Caco-2 (cell line): ENCODE results near the gene FAM181B. TPM values are rescaled to one million over a fixed set of nuclear protein-coding genes. Genes with fewer than 3 reads are reported as not detected.

ENCODE experiments used
- BruUV-seq: library from RNA; stranded (reverse); fragments of 400-500 nt; replicated peaks from 2 replicates; lab custom pipeline; 2021; lab: Mats Ljungman, UMichigan
- CTCF ChIA-PET: fragments of 300-600 bp; sonication (Branson Sonifier 250); formaldehyde crosslinking; loops from one replicate; lab custom pipeline; 2022; ENCODE audit warnings: antibody characterized with exemption; lab: Charles Lee
- POLR2A ChIA-PET: fragments of 300-600 bp; sonication (Branson Sonifier 250); formaldehyde crosslinking; loops from one replicate; lab custom pipeline; 2022; ENCODE audit warnings: antibody characterized with exemption; lab: Charles Lee
- DNase-seq, 2 experiments: peaks; one replicate each; pipeline versions ENCODE4 v3.0.0 to v3.0.0-alpha.2; 2020 to 2022
- H3K27me3 ChIP-seq: replicated peaks from 2 replicates; pipeline ENCODE4 v1.6.0; 2011; ENCODE audit warnings: low read length; ENCODE audit not compliant: control insufficient read depth, insufficient read depth
- H3K36me3 ChIP-seq: 2 replicates; pipeline ENCODE4 v1.5.1; 2011; ENCODE audit warnings: low read length; ENCODE audit not compliant: control insufficient read depth, insufficient read depth
- H3K4me1 ChIP-seq: fragments of 250-450 bp; sonication (Bioruptor Pico); 2 replicates; pipeline ENCODE4 v1.5.1; 2020; ENCODE audit warnings: mild to moderate bottlenecking
- H3K4me3 ChIP-seq: 2 replicates; pipeline ENCODE4 v1.5.1; 2011; ENCODE audit warnings: low read depth, mild to moderate bottlenecking, control low read depth, low read length
- H3K9me3 ChIP-seq: fragments of 250-450 bp; sonication (Bioruptor Pico); 2 replicates; pipeline ENCODE4 v1.5.1; 2020; ENCODE audit warnings: mild to moderate bottlenecking, moderate library complexity
- H3K27ac Mint-ChIP-seq: one replicate; pipeline ENCODE4 v1.8.0; 2022; ENCODE audit warnings: mixed read lengths; ENCODE audit not compliant: unreplicated experiment
- H3K27me3 Mint-ChIP-seq: one replicate; pipeline ENCODE4 v1.8.0; 2022; ENCODE audit warnings: mixed read lengths; ENCODE audit not compliant: insufficient read depth, unreplicated experiment
- H3K36me3 Mint-ChIP-seq: one replicate; pipeline ENCODE4 v1.8.0; 2022; ENCODE audit warnings: mild to moderate bottlenecking, mixed read lengths; ENCODE audit not compliant: insufficient read depth, unreplicated experiment
- H3K4me1 Mint-ChIP-seq: one replicate; pipeline ENCODE4 v1.8.0; 2022; ENCODE audit warnings: low read depth, mixed read lengths; ENCODE audit not compliant: unreplicated experiment
- H3K4me3 Mint-ChIP-seq: one replicate; pipeline ENCODE4 v1.8.0; 2022; ENCODE audit warnings: mild to moderate bottlenecking, moderate library complexity, mixed read lengths; ENCODE audit not compliant: unreplicated experiment
- H3K9me3 Mint-ChIP-seq: one replicate; pipeline ENCODE4 v1.8.0; 2022; ENCODE audit warnings: mixed read lengths; ENCODE audit not compliant: unreplicated experiment
- intact Hi-C: fragments of 100-400 bp; cut with micrococcal nuclease; formaldehyde crosslinking; loops from one replicate; pipeline ENCODE4 v1.10.0; 2022; ENCODE audit not compliant: unreplicated experiment
- total RNA-seq: library from RNA; stranded (reverse); gene quantifications from 2 replicates; pipeline ENCODE4 v1.2.3, GENCODE V29; 2022
- TF ChIP-seq, protein P1 (sequence below), 2 experiments: fragments of 200-600 bp in 1 of 2; IDR thresholded peaks; 1 replicate in 1 of 2; 2 replicates in 1 of 2; pipeline versions ENCODE4 v1.5.1 to v1.8.0; 2011 to 2022; ENCODE audit warnings: antibody characterized with exemption in 1 of 2, control low read depth in 1 of 2, inconsistent platforms in 1 of 2, low read depth in 1 of 2, low read length in 1 of 2, mild to moderate bottlenecking in 1 of 2, moderate library complexity in 1 of 2; ENCODE audit not compliant: insufficient read depth in 1 of 2, severe bottlenecking in 1 of 2, unreplicated experiment in 1 of 2

FAM181B gene
- total RNA-seq, 1 experiment from 2014 or later: not detected

DNA sequence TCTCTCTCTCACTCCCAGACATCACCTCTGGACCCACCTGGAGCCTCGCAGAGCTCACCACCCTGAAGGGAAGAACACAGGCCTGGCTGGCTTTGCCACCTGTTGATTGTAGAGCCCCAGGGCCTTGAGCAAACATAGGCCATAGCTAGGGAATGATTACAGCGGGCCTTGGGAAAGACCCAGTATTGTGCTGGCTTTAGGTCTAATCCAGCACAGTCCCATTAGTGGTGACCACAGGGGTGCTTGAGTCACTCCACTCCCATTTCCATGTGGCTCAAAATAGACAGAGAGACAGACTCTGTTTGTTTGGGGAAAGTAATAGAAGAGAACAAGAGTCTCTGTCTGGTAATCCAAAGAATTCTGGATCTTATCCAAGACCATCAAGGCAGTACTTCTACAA is 42.7 kb upstream of the FAM181B start:
- peaks cover 7% of the 10 kb centered on the region for H3K9me3 Mint-ChIP-seq
- H3K27me3 Mint-ChIP-seq: peaks cover 20% of the 10 kb centered on the region
- no peak overlapping the region for H3K4me3 ChIP-seq
- DNase-seq: no peak
- no peaks in the 10 kb centered on the region for H3K27me3 ChIP-seq
- H3K9me3 ChIP-seq: no peaks in the 10 kb centered on the region
- no peak overlapping the region for H3K27ac Mint-ChIP-seq
- H3K4me1 Mint-ChIP-seq: no peaks in the 10 kb centered on the region
- TF ChIP-seq, protein P1, sequence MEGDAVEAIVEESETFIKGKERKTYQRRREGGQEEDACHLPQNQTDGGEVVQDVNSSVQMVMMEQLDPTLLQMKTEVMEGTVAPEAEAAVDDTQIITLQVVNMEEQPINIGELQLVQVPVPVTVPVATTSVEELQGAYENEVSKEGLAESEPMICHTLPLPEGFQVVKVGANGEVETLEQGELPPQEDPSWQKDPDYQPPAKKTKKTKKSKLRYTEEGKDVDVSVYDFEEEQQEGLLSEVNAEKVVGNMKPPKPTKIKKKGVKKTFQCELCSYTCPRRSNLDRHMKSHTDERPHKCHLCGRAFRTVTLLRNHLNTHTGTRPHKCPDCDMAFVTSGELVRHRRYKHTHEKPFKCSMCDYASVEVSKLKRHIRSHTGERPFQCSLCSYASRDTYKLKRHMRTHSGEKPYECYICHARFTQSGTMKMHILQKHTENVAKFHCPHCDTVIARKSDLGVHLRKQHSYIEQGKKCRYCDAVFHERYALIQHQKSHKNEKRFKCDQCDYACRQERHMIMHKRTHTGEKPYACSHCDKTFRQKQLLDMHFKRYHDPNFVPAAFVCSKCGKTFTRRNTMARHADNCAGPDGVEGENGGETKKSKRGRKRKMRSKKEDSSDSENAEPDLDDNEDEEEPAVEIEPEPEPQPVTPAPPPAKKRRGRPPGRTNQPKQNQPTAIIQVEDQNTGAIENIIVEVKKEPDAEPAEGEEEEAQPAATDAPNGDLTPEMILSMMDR (IDR thresholded peaks at IDR 0.05; ENCODE audit: insufficient read depth in 1 of 2, low read depth in 1 of 2, low read length in 1 of 2, severe bottlenecking in 1 of 2, unreplicated experiment in 1 of 2): no peak
- no TSS peak for BruUV-seq
- H3K4me3 Mint-ChIP-seq: no peak overlapping the region
- ChIA-PET POLR2A (no interaction called here), CTCF (interaction anchor here (0.5 to 1.6 kb wide), 16 partner anchors 9 to 1474 kb away, joined by 3 to 12 read pairs (median 4); partner anchors contain the start of genes CCDC90B, DDIAS and PRCP)
- H3K36me3 Mint-ChIP-seq: no peaks in the 10 kb centered on the region
- H3K36me3 ChIP-seq: no peaks in the 10 kb centered on the region
- no peaks in the 10 kb centered on the region for H3K4me1 ChIP-seq
- intact Hi-C loops: no loop called here

DNA sequence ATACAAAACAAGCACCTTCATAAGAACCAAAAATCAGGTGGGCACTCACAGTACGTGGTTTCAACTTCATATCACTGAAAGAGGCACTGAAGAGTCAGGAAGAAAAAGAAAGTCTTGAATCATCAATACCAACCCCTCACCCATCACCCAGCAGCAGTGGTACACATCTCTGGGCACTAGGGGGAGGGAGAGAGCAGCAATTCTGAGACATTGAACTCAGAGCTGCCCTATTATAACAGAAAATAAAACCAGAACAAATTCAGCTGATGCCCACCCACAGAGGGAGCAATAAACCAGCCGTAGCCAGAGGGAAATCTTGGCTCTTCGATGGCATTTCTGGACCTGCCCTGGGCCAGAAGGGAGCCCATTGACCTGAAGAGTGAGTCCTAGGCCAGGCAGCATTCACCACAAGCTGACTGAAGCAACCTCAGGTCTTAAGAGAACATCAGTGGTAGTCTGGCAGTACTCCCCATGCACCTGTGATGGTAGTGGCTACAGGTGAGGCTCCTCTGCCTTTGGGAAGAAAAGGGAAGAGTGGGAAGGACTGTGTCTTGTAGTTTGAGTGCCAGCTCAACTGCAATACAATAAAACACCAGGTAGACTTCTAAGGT is 42.2 kb upstream of the FAM181B start:
- Mint-ChIP-seq H3K4me3 (no peak overlapping the region), H3K36me3 (no peaks in the 10 kb centered on the region), H3K27ac (no peak overlapping the region), H3K9me3 (peaks cover 2% of the 10 kb centered on the region), H3K4me1 (no peaks in the 10 kb centered on the region), H3K27me3 (peaks cover 16% of the 10 kb centered on the region)
- H3K36me3 ChIP-seq: no peaks in the 10 kb centered on the region
- no TSS peak for BruUV-seq
- H3K27me3 ChIP-seq: no peaks in the 10 kb centered on the region
- no peaks in the 10 kb centered on the region for H3K4me1 ChIP-seq
- POLR2A ChIA-PET: no interaction called here
- no peaks in the 10 kb centered on the region for H3K9me3 ChIP-seq
- intact Hi-C loops: loop anchor here (1.0 kb wide), 2 partner anchors 42 to 88 kb away; no protein-coding TSS in a partner anchor
- TF ChIP-seq, protein P1 (IDR thresholded peaks at IDR 0.05; ENCODE audit: insufficient read depth in 1 of 2, low read depth in 1 of 2, low read length in 1 of 2, severe bottlenecking in 1 of 2, unreplicated experiment in 1 of 2): peak; percentile 83 to 94
- peak; percentile 55 to 77 for DNase-seq
- CTCF ChIA-PET: interaction anchor here (0.5 to 1.6 kb wide), 16 partner anchors 9 to 1474 kb away, joined by 3 to 12 read pairs (median 4); partner anchors contain the start of genes CCDC90B, DDIAS and PRCP
- no peak overlapping the region for H3K4me3 ChIP-seq

DNA sequence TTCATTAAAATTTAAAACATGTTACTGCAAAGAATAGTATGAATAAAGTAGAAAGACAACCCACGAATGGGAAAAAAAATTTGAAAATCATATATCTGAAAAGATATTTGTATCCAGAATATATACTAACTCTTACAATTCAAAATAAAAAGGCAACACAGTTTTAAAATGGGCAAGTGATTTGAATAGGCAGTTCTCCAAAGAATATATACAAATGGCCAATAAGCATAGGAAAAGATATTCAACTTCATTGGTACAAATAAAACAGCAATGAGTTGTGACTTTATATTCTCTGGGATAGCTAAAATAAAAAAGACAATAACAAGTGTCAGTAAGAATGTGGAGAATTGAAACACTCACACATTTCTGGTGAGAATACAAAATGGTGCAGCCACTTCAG is 41.6 kb upstream of the FAM181B start:
- no TSS peak for BruUV-seq
- Mint-ChIP-seq H3K4me3 (no peak overlapping the region), H3K4me1 (no peaks in the 10 kb centered on the region), H3K36me3 (no peaks in the 10 kb centered on the region), H3K27me3 (peaks cover 16% of the 10 kb centered on the region), H3K27ac (no peak overlapping the region), H3K9me3 (no peaks in the 10 kb centered on the region)
- no peaks in the 10 kb centered on the region for H3K9me3 ChIP-seq
- CTCF ChIA-PET: interaction anchor here (1.0 to 1.6 kb wide), 4 partner anchors 39 to 81 kb away, joined by 3 to 12 read pairs (median 4); no protein-coding TSS in a partner anchor
- TF ChIP-seq, protein P1 (IDR thresholded peaks at IDR 0.05; ENCODE audit: insufficient read depth in 1 of 2, low read depth in 1 of 2, low read length in 1 of 2, severe bottlenecking in 1 of 2, unreplicated experiment in 1 of 2): no peak
- POLR2A ChIA-PET: no interaction called here
- intact Hi-C loops: loop anchor here (1.0 kb wide), 2 partner anchors 43 to 89 kb away; no protein-coding TSS in a partner anchor
- no peak for DNase-seq
- no peaks in the 10 kb centered on the region for H3K4me1 ChIP-seq
- H3K27me3 ChIP-seq: no peaks in the 10 kb centered on the region
- H3K4me3 ChIP-seq: no peak overlapping the region
- H3K36me3 ChIP-seq: no peaks in the 10 kb centered on the region
